Heart left ventricle (tissue), 16 donors: ENCODE measurements around the gene IDH2. TPM values are rescaled to one million over a fixed set of nuclear protein-coding genes. Genes with fewer than 3 reads are reported as not detected.
A peak's percentile ranks its signal among the peaks of the same experiment; 100 is the strongest.

Experiments
- ATAC-seq, 4 donors: fragments of 200-7000 bp; cut with Tn5 transposase; one replicate each; pipeline ENCODE4 v1.9.1; 2020 to 2022; ENCODE audit warnings: moderate library complexity in 4 of 4, mild to moderate bottlenecking in 3 of 4, moderate number of reproducible peaks in 1 of 4
- DNase-seq, 5 donors: peaks; one replicate each; pipeline ENCODE4 v3.0.0-alpha.2; 2020
- H3K27ac ChIP-seq, 12 donors: fragments of 200-600 bp; sonication (generic) in 4 of 12; one replicate each; pipeline versions ENCODE4 v1.5.0 to v1.8.0; 2016 to 2022; ENCODE audit warnings: mild to moderate bottlenecking in 2 of 12
- H3K27me3 ChIP-seq, 9 donors: fragments of 200-600 bp; sonication (generic) in 2 of 9; one replicate each; pipeline versions ENCODE4 v1.5.1 to v1.8.0; 2016 to 2022; ENCODE audit warnings: mild to moderate bottlenecking in 3 of 9
- H3K36me3 ChIP-seq, 9 donors: fragments of 200-600 bp; sonication (generic) in 2 of 9; one replicate each; pipeline versions ENCODE4 v1.5.0 to v1.8.0; 2018 to 2022; ENCODE audit warnings: mild to moderate bottlenecking in 2 of 9
- H3K4me1 ChIP-seq, 12 donors: fragments of 200-600 bp; sonication (generic) in 4 of 12; one replicate each; pipeline versions ENCODE4 v1.5.0 to v1.8.0; 2016 to 2022; ENCODE audit warnings: mild to moderate bottlenecking in 3 of 12
- H3K4me3 ChIP-seq, 12 donors: fragments of 200-600 bp; sonication (generic) in 4 of 12; one replicate each; pipeline versions ENCODE4 v1.5.0 to v1.8.0; 2017 to 2022; ENCODE audit warnings: mild to moderate bottlenecking in 9 of 12, moderate library complexity in 4 of 12
- H3K9me3 ChIP-seq, 12 donors: fragments of 200-600 bp; sonication (generic) in 4 of 12; one replicate each; pipeline versions ENCODE4 v1.5.0 to v1.8.0; 2016 to 2022; ENCODE audit warnings: mild to moderate bottlenecking in 1 of 12
- CTCF ChIP-seq, 12 donors: fragments of 200-600 bp; sonication (generic) in 4 of 12; IDR thresholded peaks; one replicate each; pipeline versions ENCODE4 v1.5.0 to v1.8.0; 2018 to 2022; ENCODE audit warnings: antibody characterized with exemption in 12 of 12, mild to moderate bottlenecking in 5 of 12
- POLR2A ChIP-seq, 2 donors: fragments of 450-650 bp; IDR thresholded peaks; one replicate each; pipeline ENCODE4 v1.6.1; 2017; ENCODE audit warnings: antibody characterized with exemption in 2 of 2, mild to moderate bottlenecking in 2 of 2, moderate library complexity in 2 of 2
- WGBS, 4 donors: extraction: QIAGEN DNeasy Blood & Tissue Kit in 2 of 4; methylation state at CpG; one replicate each; pipeline versions ENCODE4 v1.1.5 to v1.1.7; 2013 to 2018; 5-methylcytosine and 5-hydroxymethylcytosine counted together
- intact Hi-C, 10 donors: fragments of 100-400 bp; cut with DNase I; formaldehyde crosslinking; loops; one replicate each; pipeline versions ENCODE4 v1.11.1 to v1.14.2; 2022
- polyA plus RNA-seq, 2 donors: library from polyadenylated mRNA; stranded (reverse); fragments of 200-250 nt; gene quantifications; one replicate each; pipeline ENCODE4 v1.2.3, GENCODE V29; 2013
- total RNA-seq, 9 donors: library from RNA; depleted of rRNA in 2 of 9; stranded (reverse); fragments of >200 nt in 2 of 9; fragmentation: NEBNext Ultra II Directional in 3 of 9; extraction: Animal tissue kit (Norgen Biotek cat#: 25700) in 3 of 9; gene quantifications; one replicate each; pipeline versions ENCODE4 v1.1.0 to v1.2.4, GENCODE V29; 2016 to 2023
- donor health status: ischemic (EF 13 %, LVEDD 7.1; RV severe dilation, severe dysfunction).
- donor health status: healthy with polysubstance abuse.
- donor health status: DM: no; HTN: yes; CAD: no.
- donor health status: DM: no; HTN: no; CAD: no.
- donor health status: ischemic (EF 25% LVEDD 6.9; RV normal size, moderate dysfunction).
- donor health status: ischemic (EF 25% LVEDD 5.7; RV mildly dilated, moderate dysfunction).
- donor health status: healthy.
- donor health status: DM: yes; HTN: yes; CAD: no.
- donor health status: ischemic (EF 35%, LVEDD 5.7; RV mildly dilated, moderate dysfunction).
- donor health status: nonischemic (EF 11% LVEDD 7.7; RV severe dilation, severe dysfunction).
- donor health status: DM: yes; HTN: yes; CAD: no.
- donor health status: PGD.
- donor health status: ischemic (EF 29% LVEDD 5.4; RV normal size, mild dysfunction).
- donor health status: nonischemic (EF 23%, LVEDD 6.1; RV moderate dilation, normal function).

Gene IDH2
- total and polyA plus RNA-seq, 11 donors = 366 to 1,258 (median 729) TPM

GRCh38 chr15:90131848-90132247 lies 29.6 kb upstream of the IDH2 start:
- Histone ChIP-seq H3K36me3 (no peaks in the 10 kb centered on the region), H3K27me3 (no peaks in the 10 kb centered on the region), H3K4me1 (peaks cover 0 to 7% (median 0%) of the 10 kb centered on the region in 12 donors), H3K9me3 (no peaks in the 10 kb centered on the region), H3K27ac (no peak overlapping the region), H3K4me3 (no peak overlapping the region)
- ATAC-seq (no peak), DNase-seq (no peak)
- TF ChIP-seq POLR2A (IDR thresholded peaks at IDR 0.05) = no peak
- no peak for TF ChIP-seq CTCF (IDR thresholded peaks at IDR 0.05)
- intact Hi-C loops = no loop called here
- WGBS, 4 donors = 94 to 98% (median 96%) methylated on average over 2 of the region's 2 CpGs

- H3K4me3 ChIP-seq = no peak overlapping the region
- 89 to 98% (median 96%) methylated on average over 8 of the region's 8 CpGs for WGBS, 4 donors
- no peak overlapping the region for H3K27ac ChIP-seq
- no peaks in the 10 kb centered on the region for H3K27me3 ChIP-seq
- intact Hi-C loops = no loop called here
- no peak for ATAC-seq
- H3K9me3 ChIP-seq = no peaks in the 10 kb centered on the region
- peaks cover 0 to 10% (median 2%) of the 10 kb centered on the region in 12 donors for H3K4me1 ChIP-seq
- H3K36me3 ChIP-seq = no peaks in the 10 kb centered on the region
- no peak for TF ChIP-seq CTCF (IDR thresholded peaks at IDR 0.05)
- no peak for TF ChIP-seq POLR2A (IDR thresholded peaks at IDR 0.05)
- no peak for DNase-seq
Observed at GRCh38 chr15:90130291-90130690, 28.0 kb upstream of the IDH2 start.

- DNase-seq = peak; percentile 63 to 90 (median 74)
- no peak for TF ChIP-seq POLR2A (IDR thresholded peaks at IDR 0.05)
- TF ChIP-seq CTCF (IDR thresholded peaks at IDR 0.05) = no peak
- H3K4me3 ChIP-seq = no peak overlapping the region
Observed at GRCh38 chr15:90126596-90127435, 24.5 kb upstream of the IDH2 start.

GRCh38 chr15:90126022-90126421 lies 23.8 kb upstream of the IDH2 start:
- no peak overlapping the region for H3K4me3 ChIP-seq
- DNase-seq (no peak), ATAC-seq (no peak)
- H3K9me3 ChIP-seq = no peaks in the 10 kb centered on the region
- intact Hi-C loops = loop anchor here in 1 of 10 donors (2.0 kb wide), 1 partner anchor 23 kb away; the partner anchor contains the start of gene IDH2
- H3K36me3 ChIP-seq = no peaks in the 10 kb centered on the region
- H3K27me3 ChIP-seq = no peaks in the 10 kb centered on the region
- TF ChIP-seq CTCF (IDR thresholded peaks at IDR 0.05) = no peak
- TF ChIP-seq POLR2A (IDR thresholded peaks at IDR 0.05) = no peak
- 51 to 76% (median 61%) methylated on average over 6 of the region's 6 CpGs for WGBS, 4 donors
- peaks cover 0 to 10% (median 2%) of the 10 kb centered on the region in 12 donors for H3K4me1 ChIP-seq
- H3K27ac ChIP-seq = peak overlapping the region; percentile 30 to 89 (median 77)

More at GRCh38 chr15:90126596-90127435, 24.5 kb upstream of the IDH2 start:
- intact Hi-C loops = loop anchor here in 1 of 10 donors (2.0 kb wide), 1 partner anchor 24 kb away; the partner anchor contains the start of gene IDH2
- ATAC-seq = peak; percentile 81 to 95 (median 91)
- no peaks in the 10 kb centered on the region for H3K9me3 ChIP-seq
- no peaks in the 10 kb centered on the region for H3K27me3 ChIP-seq
- H3K4me1 ChIP-seq = peaks cover 0 to 10% (median 2%) of the 10 kb centered on the region in 12 donors
- no peaks in the 10 kb centered on the region for H3K36me3 ChIP-seq
- 12 to 27% (median 18%) methylated on average over 10 of the region's 10 CpGs for WGBS, 4 donors
- H3K27ac ChIP-seq = peak overlapping the region; percentile 30 to 89 (median 77)
